ENCODE data around the gene SHLD1.

DNA sequence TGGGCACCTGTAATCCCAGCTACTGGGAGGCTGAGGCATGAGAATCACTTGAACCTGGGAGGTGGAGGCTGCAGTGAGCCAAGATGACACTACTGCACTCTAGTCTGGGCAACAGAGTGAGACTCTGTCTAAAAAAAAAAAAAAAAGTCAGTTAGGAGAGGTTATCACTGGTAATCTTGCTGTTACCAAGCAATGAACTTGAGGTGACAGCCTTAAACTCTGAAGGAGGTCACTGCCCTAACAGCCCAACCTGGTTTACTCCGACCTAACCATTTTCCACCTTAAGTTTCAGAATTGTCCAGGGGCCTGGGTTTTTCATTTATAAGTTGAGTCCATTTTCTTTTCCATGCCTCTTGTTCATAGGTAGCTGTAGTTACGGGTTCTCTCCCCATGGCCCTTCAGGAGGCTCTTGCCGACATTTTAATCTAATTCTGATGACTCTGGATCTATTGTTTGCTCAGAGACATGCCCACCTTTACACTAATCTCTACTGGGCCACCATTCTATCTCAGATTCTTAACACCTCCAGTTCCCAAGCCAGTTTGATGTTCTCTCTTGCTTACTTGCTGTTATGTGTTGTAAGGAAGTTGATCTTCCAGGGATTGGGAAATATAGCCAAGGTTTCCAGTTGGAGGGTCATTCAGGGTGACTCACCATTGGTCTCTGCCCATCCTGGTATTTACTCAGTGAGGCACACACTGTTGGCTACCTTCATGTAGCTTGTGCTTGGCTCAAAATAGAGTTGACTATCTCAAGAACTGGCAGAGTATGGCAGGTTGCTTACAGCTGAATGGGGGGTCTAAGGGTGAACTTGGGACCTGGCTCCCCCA lies 29.1 kb downstream of the SHLD1 start:
- TF ChIP-seq, protein P1, sequence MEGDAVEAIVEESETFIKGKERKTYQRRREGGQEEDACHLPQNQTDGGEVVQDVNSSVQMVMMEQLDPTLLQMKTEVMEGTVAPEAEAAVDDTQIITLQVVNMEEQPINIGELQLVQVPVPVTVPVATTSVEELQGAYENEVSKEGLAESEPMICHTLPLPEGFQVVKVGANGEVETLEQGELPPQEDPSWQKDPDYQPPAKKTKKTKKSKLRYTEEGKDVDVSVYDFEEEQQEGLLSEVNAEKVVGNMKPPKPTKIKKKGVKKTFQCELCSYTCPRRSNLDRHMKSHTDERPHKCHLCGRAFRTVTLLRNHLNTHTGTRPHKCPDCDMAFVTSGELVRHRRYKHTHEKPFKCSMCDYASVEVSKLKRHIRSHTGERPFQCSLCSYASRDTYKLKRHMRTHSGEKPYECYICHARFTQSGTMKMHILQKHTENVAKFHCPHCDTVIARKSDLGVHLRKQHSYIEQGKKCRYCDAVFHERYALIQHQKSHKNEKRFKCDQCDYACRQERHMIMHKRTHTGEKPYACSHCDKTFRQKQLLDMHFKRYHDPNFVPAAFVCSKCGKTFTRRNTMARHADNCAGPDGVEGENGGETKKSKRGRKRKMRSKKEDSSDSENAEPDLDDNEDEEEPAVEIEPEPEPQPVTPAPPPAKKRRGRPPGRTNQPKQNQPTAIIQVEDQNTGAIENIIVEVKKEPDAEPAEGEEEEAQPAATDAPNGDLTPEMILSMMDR (conservative IDR thresholded peaks at IDR 0.05 in 1 of 2, IDR thresholded peaks at IDR 0.05 in 1 of 2; ENCODE audit: low read depth in 1 of 2, low read length in 2 of 2) = no peak
- no peak for TF ChIP-seq EZH2 (IDR thresholded peaks at IDR 0.05; ENCODE audit: low read length, missing control alignments)
